ENCODE data around the gene HNRNPR. TPM values are rescaled to one million over a fixed set of nuclear protein-coding genes. Genes with fewer than 3 reads are reported as not detected.
A peak's percentile ranks its signal among the peaks of the same experiment; 100 is the strongest.

The HNRNPR gene
- total and polyA plus RNA-seq, 9 of the 15 experiments (the other 6 are each of a cell fraction or from before 2014, with no cell fraction given): 80.9 to 372 (median 301) TPM

GRCh38 chr1:23341931-23342692, 2.0 kb downstream of the HNRNPR start (continued):
- TF ChIP-seq REST (IDR thresholded peaks at IDR 0.05; ENCODE audit: borderline replicate concordance): no peak
- no peak for TF ChIP-seq REST (CRISPR knock-in tag; IDR thresholded peaks at IDR 0.05; ENCODE audit: low read depth)
- TF ChIP-seq MXD1 (CRISPR knock-in tag; IDR thresholded peaks at IDR 0.05; ENCODE audit: borderline replicate concordance, poor library complexity, severe bottlenecking): no peak
- no peak for TF ChIP-seq ZNF407 (IDR thresholded peaks at IDR 0.05; ENCODE audit: low read depth)
- TF ChIP-seq MCM7 (IDR thresholded peaks at IDR 0.05): no peak
- no peak for TF ChIP-seq HES1 (IDR thresholded peaks at IDR 0.05; ENCODE audit: low read depth)
- peak; percentile 20; the same call in 1 of the 2 replicates for TF ChIP-seq ZEB2 (IDR thresholded peaks at IDR 0.05)
- 0 out of 2 replicates have a peak, but pooled peaks have one; percentile 14 for TF ChIP-seq CXXC5 (CRISPR knock-in tag; IDR thresholded peaks at IDR 0.05)
- no peak for TF ChIP-seq PTRF (tag; IDR thresholded peaks at IDR 0.05)

Measured in K562 (cell line).